Measurements from ENCODE around the gene AKAP6. TPM values are rescaled to one million over a fixed set of nuclear protein-coding genes. Genes with fewer than 3 reads are reported as not detected.

Gene AKAP6
- total and polyA plus RNA-seq, 8 donors: 3.7 to 7.2 (median 6.0) TPM

DNA sequence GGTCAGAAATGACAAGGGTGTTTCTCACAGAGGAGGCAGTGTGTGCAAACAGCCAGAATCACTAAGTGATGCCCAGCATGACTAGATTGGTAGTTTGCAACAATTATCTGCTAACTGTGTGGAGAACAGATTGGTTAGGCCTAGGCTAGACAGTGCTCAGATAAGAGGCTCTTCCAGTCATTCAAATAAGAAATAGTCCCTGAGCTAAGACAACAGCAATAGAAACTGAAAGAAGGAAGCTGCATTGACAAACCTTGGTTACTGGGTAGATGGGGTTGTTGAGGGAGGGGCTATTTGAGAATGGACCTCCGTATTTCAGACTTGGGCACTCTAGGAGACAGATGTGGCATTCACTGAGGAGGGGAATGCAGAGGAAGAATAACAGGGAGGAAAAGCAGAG is 354.6 kb downstream of the AKAP6 start:
- H3K4me1 ChIP-seq: no peaks in the 10 kb centered on the region
- no peaks in the 10 kb centered on the region for H3K36me3 ChIP-seq
- no peak overlapping the region for H3K4me3 ChIP-seq
- no peak for TF ChIP-seq CTCF (IDR thresholded peaks at IDR 0.05)
- H3K9me3 ChIP-seq: no peaks in the 10 kb centered on the region
- intact Hi-C loops (cut with DNase I): no loop called here
- no peaks in the 10 kb centered on the region for H3K27me3 ChIP-seq
- ATAC-seq (no peak), DNase-seq (no peak)
- H3K27ac ChIP-seq: no peak overlapping the region

DNA sequence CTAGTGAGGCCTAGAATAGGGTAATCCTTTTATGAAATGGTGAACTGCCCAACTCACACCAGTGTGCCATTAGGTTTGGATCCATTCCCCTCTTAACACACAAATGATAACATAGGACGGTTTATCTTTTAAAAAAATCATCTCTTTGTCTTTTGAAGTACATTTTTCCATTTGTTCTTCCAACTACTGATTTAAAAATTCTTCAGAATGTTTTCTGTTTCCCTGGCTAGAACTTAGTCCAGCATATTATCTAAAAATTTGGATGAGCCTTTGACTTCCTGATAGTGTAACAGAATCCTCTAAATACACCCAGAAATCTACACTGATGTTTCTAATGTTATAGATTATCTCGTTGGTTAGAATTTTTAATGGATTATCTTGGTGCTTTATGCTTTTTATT is 359.8 kb downstream of the AKAP6 start:
- ATAC-seq (no peak), DNase-seq (no peak)
- H3K4me3 ChIP-seq: no peak overlapping the region
- H3K36me3 ChIP-seq: no peaks in the 10 kb centered on the region
- intact Hi-C loops (cut with DNase I): no loop called here
- no peak for TF ChIP-seq CTCF (IDR thresholded peaks at IDR 0.05)
- H3K27ac ChIP-seq: no peak overlapping the region
- no peaks in the 10 kb centered on the region for H3K9me3 ChIP-seq
- H3K27me3 ChIP-seq: no peaks in the 10 kb centered on the region
- H3K4me1 ChIP-seq: no peaks in the 10 kb centered on the region

GRCh38 chr14:32692441-32692840 is 363.3 kb downstream of the AKAP6 start:
- Histone ChIP-seq H3K4me3 (no peak overlapping the region), H3K4me1 (no peaks in the 10 kb centered on the region), H3K27ac (no peak overlapping the region), H3K27me3 (no peaks in the 10 kb centered on the region), H3K36me3 (no peaks in the 10 kb centered on the region), H3K9me3 (no peaks in the 10 kb centered on the region)
- no peak for TF ChIP-seq CTCF (IDR thresholded peaks at IDR 0.05)
- DNase-seq (no peak), ATAC-seq (no peak)
- intact Hi-C loops (cut with DNase I): no loop called here

- DNase-seq: peak in 1 of 4 donors; percentile 34
- H3K36me3 ChIP-seq: no peaks in the 10 kb centered on the region
- no peaks in the 10 kb centered on the region for H3K9me3 ChIP-seq
- H3K4me1 ChIP-seq: no peaks in the 10 kb centered on the region
- no peaks in the 10 kb centered on the region for H3K27me3 ChIP-seq
- no peak overlapping the region for H3K27ac ChIP-seq
- peak; percentile 79 for ATAC-seq
- H3K4me3 ChIP-seq: no peak overlapping the region
- TF ChIP-seq CTCF (IDR thresholded peaks at IDR 0.05): no peak
- intact Hi-C loops (cut with DNase I): no loop called here
Observed at GRCh38 chr14:32693114-32693513, 364.0 kb downstream of the AKAP6 start.

GRCh38 chr14:32694795-32695449 is 365.8 kb downstream of the AKAP6 start:
- Histone ChIP-seq H3K27ac (no peak overlapping the region), H3K27me3 (no peaks in the 10 kb centered on the region), H3K36me3 (no peaks in the 10 kb centered on the region), H3K9me3 (no peaks in the 10 kb centered on the region), H3K4me1 (no peaks in the 10 kb centered on the region), H3K4me3 (no peak overlapping the region)
- TF ChIP-seq CTCF (IDR thresholded peaks at IDR 0.05): no peak
- ATAC-seq: no peak
- no peak for DNase-seq
- intact Hi-C loops (cut with DNase I): no loop called here
